Adrenal gland (tissue), 12 donors: Measurements from ENCODE around the gene SGO2. TPM values are rescaled to one million over a fixed set of nuclear protein-coding genes. Genes with fewer than 3 reads are reported as not detected.

Source experiments
- DNase-seq, 7 donors: peaks; one replicate each; pipeline ENCODE4 v3.0.0-alpha.2; 2019 to 2020
- H3K27ac ChIP-seq, 5 donors: fragments of 200-600 bp; sonication (generic) in 4 of 5; 1 replicate in 3 of 5; 2 replicates in 2 of 5; pipeline versions ENCODE4 v1.5.1 to v1.8.0; 2016 to 2020; ENCODE audit warnings: mild to moderate bottlenecking in 1 of 5
- H3K27me3 ChIP-seq: fragments of 200-600 bp; 2 replicates; pipeline ENCODE4 v1.8.0; 2021
- H3K36me3 ChIP-seq, 2 donors: fragments of 200-600 bp; replicated peaks in 1 of 2; 1 replicate in 1 of 2; 2 replicates in 1 of 2; pipeline versions ENCODE4 v1.5.1 to v1.8.0; 2018 to 2022
- H3K4me1 ChIP-seq, 2 donors: fragments of 200-600 bp; replicated peaks in 1 of 2; 1 replicate in 1 of 2; 2 replicates in 1 of 2; pipeline versions ENCODE4 v1.5.1 to v1.8.0; 2018 to 2021
- H3K4me3 ChIP-seq, 4 donors: fragments of 200-600 bp; sonication (generic) in 3 of 4; one replicate each; pipeline ENCODE4 v1.5.1; 2016 to 2018
- H3K9me3 ChIP-seq, 3 donors: fragments of 200-600 bp; sonication (generic) in 1 of 3; replicated peaks in 1 of 3; 1 replicate in 2 of 3; 2 replicates in 1 of 3; pipeline versions ENCODE4 v1.5.1 to v1.8.0; 2016 to 2021
- CTCF ChIP-seq, 6 experiments: fragments of 450-650 bp in 4 of 6; fragments of 200-600 bp in 2 of 6; sonication (generic) in 1 of 6; IDR thresholded peaks; 1 replicate in 5 of 6; 2 replicates in 1 of 6; pipeline versions ENCODE4 v1.5.1 to v1.8.0; 2016 to 2021; ENCODE audit warnings: antibody characterized with exemption in 6 of 6, mild to moderate bottlenecking in 2 of 6, moderate library complexity in 1 of 6
- POLR2A ChIP-seq, 2 donors: fragments of 450-650 bp; IDR thresholded peaks; one replicate each; pipeline ENCODE4 v1.6.1; 2017; ENCODE audit warnings: antibody characterized with exemption in 2 of 2, mild to moderate bottlenecking in 2 of 2, moderate library complexity in 1 of 2
- WGBS, 4 donors: extraction: QIAGEN DNeasy Blood & Tissue Kit in 2 of 4; methylation state at CpG; one replicate each; pipeline versions ENCODE4 v1.1.5 to v1.1.7; 2013 to 2017; 5-methylcytosine and 5-hydroxymethylcytosine counted together
- intact Hi-C, 2 donors: fragments of 100-400 bp; cut with DNase I; formaldehyde crosslinking; loops; one replicate each; pipeline versions ENCODE4 v1.14.1 to v1.15.0; 2022 to 2023
- polyA plus RNA-seq, 3 donors: library from polyadenylated mRNA; stranded (reverse); fragments of 200-250 nt in 2 of 3; fragments of 350-450 nt in 1 of 3; fragmentation: Illumina TruSeq in 1 of 3; extraction: RNeasy Lipid Tissue Mini Kit (QIAGEN cat#74804) in 1 of 3; gene quantifications; one replicate each; pipeline ENCODE4 v1.2.3, GENCODE V29; 2013 to 2014
- total RNA-seq, 9 donors: library from RNA; depleted of rRNA in 4 of 9; stranded (reverse); fragments of >200 nt in 4 of 9; fragments of 120-200 nt in 1 of 9; fragmentation: NEBNext Ultra II Directional in 1 of 9; extraction: Animal tissue kit (Norgen Biotek cat#: 25700) in 1 of 9; gene quantifications; one replicate each; pipeline versions ENCODE4 v1.1.0 to v1.2.4, GENCODE V29; 2013 to 2023
- donor health status: healthy with polysubstance abuse.
- donor health status: Bipolar disorder and iron deficiency.
- donor health status: DM: yes; HTN: yes; CAD: no.
- donor health status: DM: no; HTN: no; CAD: no.
- donor health status: DM: no; HTN: no; CAD: no.
- donor health status: DM: yes; HTN: yes; CAD: no.

SGO2 gene
- total and polyA plus RNA-seq, 12 donors, result 0.27 to 7.1 (median 1.7) TPM

- DNase-seq, result peak; percentile 65 to 91 (median 90)
- intact Hi-C loops, result no loop called here
Measured at GRCh38 chr2:200616193-200616592, 90.2 kb downstream of the SGO2 start.

GRCh38 chr2:200616656-200617055 is 90.6 kb downstream of the SGO2 start:
- Histone ChIP-seq H3K4me3 (no peak overlapping the region), H3K9me3 (no peaks in the 10 kb centered on the region), H3K27me3 (no peaks in the 10 kb centered on the region), H3K4me1 (peaks cover 32 to 50% of the 10 kb centered on the region in 2 donors), H3K27ac (peak overlapping the region; percentile 57 to 89 (median 79)), H3K36me3 (peaks cover 0 to 54% of the 10 kb centered on the region in 2 donors)
- TF ChIP-seq POLR2A (IDR thresholded peaks at IDR 0.05) (no peak), CTCF (IDR thresholded peaks at IDR 0.05) (no peak)
- 47 to 53% (median 49%) methylated on average over 4 of the region's 4 CpGs for WGBS, 4 donors
- DNase-seq, result no peak
- intact Hi-C loops, result no loop called here

More at GRCh38 chr2:200616193-200616592, 90.2 kb downstream of the SGO2 start:
- Histone ChIP-seq H3K9me3 (no peaks in the 10 kb centered on the region), H3K36me3 (peaks cover 0 to 55% of the 10 kb centered on the region in 2 donors), H3K4me3 (no peak overlapping the region), H3K27ac (peak overlapping the region; percentile 57 to 89 (median 79)), H3K27me3 (no peaks in the 10 kb centered on the region), H3K4me1 (peaks cover 32 to 50% of the 10 kb centered on the region in 2 donors)
- TF ChIP-seq POLR2A (IDR thresholded peaks at IDR 0.05) (peak in 1 of 2 donors; percentile 32), CTCF (IDR thresholded peaks at IDR 0.05) (peak in 1 of 6 experiments; percentile 26)
- 32 to 67% (median 44%) methylated on average over 5 of the region's 5 CpGs for WGBS, 4 donors

DNA sequence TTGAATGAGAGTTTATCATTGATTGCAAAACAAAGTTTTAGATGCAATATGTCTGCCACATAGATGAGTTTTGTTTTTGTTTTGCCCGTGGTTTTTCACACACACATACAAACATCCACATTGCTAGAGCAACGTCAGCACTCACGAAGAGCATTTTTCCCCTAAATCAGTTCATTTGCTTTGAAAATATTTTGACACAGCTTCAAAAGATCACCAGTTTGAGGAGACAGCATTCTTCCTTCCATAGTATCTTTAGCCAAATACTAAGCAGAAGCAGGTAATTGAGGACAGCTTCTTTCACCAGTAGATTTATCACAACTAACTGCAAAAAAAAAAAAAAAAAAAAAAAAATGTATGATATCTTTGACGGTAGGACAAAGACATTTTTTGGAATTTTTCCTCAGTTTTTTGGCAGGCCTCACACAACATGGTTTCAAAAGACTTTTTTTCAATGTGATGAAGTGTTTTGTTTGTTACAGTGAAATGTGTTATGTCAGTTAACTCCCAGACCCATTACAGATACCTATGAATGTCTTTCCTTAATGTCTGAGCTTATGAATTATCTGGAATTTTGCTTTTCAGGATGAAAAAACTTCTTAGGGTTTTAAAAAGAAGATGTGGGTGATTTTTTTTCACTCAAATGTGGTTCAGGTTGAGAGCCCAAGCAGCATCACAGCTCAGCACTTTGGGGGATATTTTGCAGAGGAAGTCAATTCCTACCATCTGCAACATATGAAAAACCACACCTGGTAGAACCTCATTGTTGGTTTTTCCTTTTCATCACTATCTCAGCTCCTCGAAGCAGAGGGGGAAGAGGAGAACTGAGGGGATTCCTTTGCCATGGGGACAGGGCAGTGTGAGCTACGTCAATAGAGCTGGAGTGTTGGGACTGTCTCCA is 91.4 kb downstream of the SGO2 start:
- peak overlapping the region; percentile 57 to 89 (median 79) for H3K27ac ChIP-seq
- peaks cover 0 to 54% of the 10 kb centered on the region in 2 donors for H3K36me3 ChIP-seq
- H3K4me3 ChIP-seq, result no peak overlapping the region
- H3K27me3 ChIP-seq, result no peaks in the 10 kb centered on the region
- TF ChIP-seq POLR2A (IDR thresholded peaks at IDR 0.05) (no peak), CTCF (IDR thresholded peaks at IDR 0.05) (no peak)
- intact Hi-C loops, result no loop called here
- 38 to 41% (median 39%) methylated on average over 6 of the region's 6 CpGs for WGBS, 4 donors
- no peaks in the 10 kb centered on the region for H3K9me3 ChIP-seq
- DNase-seq, result no peak
- peaks cover 32 to 55% of the 10 kb centered on the region in 2 donors for H3K4me1 ChIP-seq

DNA sequence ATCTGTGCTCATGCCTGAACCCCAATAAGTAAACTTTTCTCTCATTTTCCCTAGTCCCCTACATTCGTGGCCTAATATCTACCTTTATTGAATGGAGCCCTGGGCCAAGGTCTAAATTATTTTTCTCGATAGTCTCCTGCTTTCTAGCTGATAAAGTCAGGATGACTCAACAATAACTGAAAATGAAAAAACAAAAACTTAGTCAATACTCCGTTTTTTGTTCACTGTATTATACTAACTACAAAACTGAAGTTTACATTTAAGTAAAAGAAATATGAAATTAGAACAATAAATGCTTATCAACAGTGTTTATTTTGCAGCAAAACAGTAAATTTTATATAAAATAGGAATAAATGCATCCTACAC is 92.0 kb downstream of the SGO2 start:
- peak overlapping the region; percentile 4 to 89 (median 79) for H3K27ac ChIP-seq
- TF ChIP-seq CTCF (IDR thresholded peaks at IDR 0.05), result no peak
- no peak for TF ChIP-seq POLR2A (IDR thresholded peaks at IDR 0.05)
- DNase-seq, result no peak

More for the DNA sequence above, 92.0 kb downstream of the SGO2 start:
- WGBS, 4 donors, result 20 to 31% (median 24%) methylated on average over 3 of the region's 3 CpGs
- Histone ChIP-seq H3K27me3 (no peaks in the 10 kb centered on the region), H3K4me3 (no peak overlapping the region), H3K9me3 (no peaks in the 10 kb centered on the region), H3K36me3 (peaks cover 0 to 55% of the 10 kb centered on the region in 2 donors), H3K4me1 (peaks cover 32 to 55% of the 10 kb centered on the region in 2 donors)
- intact Hi-C loops, result no loop called here
